C4-2B (cell line): ENCODE measurements around the gene LRRC8E.

Experiments used
- H3K27ac ChIP-seq: fragments of 450-650 bp; 2 replicates; pipeline ENCODE4 v1.5.1; 2017
- ZFX ChIP-seq: fragments of 450-650 bp; IDR thresholded peaks from 2 replicates; pipeline ENCODE4 v1.6.1; 2017
- TF ChIP-seq, protein P1 (sequence below): fragments of 450-650 bp; conservative IDR thresholded peaks from 2 replicates; pipeline ENCODE4 v1.5.1; 2017; ENCODE audit warnings: mild to moderate bottlenecking

Gene LRRC8E

DNA sequence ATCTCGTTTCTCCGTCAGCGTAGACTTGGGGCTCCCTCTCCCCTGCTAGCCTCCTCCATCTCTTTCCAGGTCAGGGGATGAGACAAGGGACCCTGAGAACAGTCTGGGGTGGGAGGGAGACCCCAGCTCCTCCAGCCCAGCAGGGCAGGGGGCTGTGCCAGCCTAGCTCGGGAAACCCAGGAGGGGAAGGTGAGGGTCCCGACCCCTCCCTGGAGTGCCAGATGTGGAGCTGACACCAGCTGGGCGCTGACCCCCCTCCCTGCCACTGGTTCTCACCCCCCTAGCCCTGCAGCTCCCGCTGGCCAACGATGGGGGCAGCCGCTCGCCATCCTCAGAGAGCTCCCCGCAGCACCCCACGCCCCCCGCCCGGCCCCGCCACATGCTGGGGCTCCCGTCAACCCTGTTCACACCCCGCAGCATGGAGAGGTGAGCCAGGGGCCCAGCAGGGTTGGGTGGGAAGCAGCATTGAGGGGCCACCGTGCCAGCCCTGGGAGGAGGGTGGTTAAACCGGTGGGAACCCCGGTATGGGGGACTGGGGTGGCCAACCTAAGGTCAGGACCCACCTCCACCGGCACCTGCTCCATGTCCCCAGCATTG, 21.3 kb downstream of the LRRC8E start:
- TF ChIP-seq, protein P1, sequence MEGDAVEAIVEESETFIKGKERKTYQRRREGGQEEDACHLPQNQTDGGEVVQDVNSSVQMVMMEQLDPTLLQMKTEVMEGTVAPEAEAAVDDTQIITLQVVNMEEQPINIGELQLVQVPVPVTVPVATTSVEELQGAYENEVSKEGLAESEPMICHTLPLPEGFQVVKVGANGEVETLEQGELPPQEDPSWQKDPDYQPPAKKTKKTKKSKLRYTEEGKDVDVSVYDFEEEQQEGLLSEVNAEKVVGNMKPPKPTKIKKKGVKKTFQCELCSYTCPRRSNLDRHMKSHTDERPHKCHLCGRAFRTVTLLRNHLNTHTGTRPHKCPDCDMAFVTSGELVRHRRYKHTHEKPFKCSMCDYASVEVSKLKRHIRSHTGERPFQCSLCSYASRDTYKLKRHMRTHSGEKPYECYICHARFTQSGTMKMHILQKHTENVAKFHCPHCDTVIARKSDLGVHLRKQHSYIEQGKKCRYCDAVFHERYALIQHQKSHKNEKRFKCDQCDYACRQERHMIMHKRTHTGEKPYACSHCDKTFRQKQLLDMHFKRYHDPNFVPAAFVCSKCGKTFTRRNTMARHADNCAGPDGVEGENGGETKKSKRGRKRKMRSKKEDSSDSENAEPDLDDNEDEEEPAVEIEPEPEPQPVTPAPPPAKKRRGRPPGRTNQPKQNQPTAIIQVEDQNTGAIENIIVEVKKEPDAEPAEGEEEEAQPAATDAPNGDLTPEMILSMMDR: no peak
- no peak for TF ChIP-seq ZFX
- no peak overlapping the region for H3K27ac ChIP-seq

DNA sequence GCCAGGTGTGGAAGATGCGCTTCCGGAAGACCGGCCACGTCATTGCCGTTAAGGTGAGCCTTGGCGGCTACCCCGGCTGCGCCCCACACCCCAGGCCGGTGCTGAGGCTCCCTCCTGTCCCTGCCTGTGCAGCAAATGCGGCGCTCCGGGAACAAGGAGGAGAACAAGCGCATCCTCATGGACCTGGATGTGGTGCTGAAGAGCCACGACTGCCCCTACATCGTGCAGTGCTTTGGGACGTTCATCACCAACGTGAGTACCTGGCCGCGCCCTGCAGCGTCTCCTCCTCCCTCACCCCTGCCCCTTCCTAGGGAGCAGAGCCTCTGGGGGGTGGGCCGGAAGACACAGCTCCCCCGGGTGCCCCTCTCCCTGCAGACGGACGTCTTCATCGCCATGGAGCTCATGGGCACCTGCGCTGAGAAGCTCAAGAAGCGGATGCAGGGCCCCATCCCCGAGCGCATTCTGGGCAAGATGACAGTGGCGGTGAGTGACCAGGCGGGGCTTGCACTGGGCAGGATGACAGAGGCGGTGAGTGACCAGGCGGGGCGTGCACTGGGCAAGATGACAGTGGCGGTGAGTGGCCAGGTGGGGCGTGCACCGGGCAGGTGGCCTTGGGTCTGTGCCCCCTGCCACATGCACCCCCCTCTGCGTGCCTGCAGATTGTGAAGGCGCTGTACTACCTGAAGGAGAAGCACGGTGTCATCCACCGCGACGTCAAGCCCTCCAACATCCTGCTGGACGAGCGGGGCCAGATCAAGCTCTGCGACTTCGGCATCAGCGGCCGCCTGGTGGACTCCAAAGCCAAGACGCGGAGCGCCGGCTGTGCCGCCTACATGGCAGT, 22.2 kb downstream of the LRRC8E start:
- no peak for TF ChIP-seq ZFX
- TF ChIP-seq, protein P1: no peak
- no peak overlapping the region for H3K27ac ChIP-seq

DNA sequence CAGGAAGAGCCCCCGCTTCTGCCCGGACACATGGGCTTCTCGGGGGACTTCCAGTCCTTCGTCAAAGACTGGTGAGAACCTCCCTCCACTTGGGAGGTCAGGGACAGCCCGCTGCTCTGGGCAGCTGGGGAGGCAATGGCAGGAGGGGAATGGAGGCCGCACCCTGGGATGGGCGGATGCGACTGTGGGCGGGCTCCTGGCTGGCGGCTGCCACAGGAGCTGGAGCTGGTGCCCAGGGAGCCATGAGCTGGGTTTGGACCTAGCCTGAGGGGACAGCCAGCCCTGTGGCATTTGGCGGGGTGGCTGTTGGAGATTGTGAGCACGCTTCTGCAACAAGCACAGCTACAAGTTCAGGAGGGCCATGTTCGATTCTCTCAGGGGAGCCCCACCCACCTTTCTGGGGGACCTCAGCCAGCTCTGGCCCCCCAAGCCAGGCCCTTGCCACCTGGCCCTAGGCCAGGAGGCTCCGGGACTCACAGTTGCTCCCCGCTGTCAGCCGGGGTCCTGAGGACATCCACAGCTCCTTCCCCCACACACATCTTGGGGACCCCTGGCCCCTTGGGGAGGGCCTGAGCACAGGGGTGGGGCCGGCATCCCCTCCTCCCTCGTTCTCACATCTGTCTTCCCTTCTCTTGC, 23.3 kb downstream of the LRRC8E start:
- TF ChIP-seq ZFX: no peak
- TF ChIP-seq, protein P1: no peak
- no peak overlapping the region for H3K27ac ChIP-seq

DNA sequence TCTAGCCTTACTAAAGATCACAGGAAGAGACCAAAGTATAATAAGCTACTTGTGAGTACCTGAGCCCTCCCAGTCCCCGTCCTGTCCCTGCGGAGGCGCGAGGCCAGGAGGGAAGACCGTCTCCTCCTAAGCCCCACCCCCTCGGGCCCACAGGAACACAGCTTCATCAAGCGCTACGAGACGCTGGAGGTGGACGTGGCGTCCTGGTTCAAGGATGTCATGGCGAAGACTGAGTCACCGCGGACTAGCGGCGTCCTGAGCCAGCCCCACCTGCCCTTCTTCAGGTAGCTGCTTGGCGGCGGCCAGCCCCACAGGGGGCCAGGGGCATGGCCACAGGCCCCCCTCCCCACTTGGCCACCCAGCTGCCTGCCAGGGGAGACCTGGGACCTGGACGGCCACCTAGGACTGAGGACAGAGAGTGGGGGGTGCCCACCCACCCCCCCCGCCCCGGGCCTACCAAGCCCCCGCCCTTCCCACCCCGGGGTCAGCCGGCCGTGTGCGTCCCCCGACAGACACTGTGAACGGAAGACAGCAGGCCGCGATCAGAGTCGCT, 23.9 kb downstream of the LRRC8E start:
- H3K27ac ChIP-seq: no peak overlapping the region
- no peak for TF ChIP-seq ZFX
- TF ChIP-seq, protein P1: no peak

DNA sequence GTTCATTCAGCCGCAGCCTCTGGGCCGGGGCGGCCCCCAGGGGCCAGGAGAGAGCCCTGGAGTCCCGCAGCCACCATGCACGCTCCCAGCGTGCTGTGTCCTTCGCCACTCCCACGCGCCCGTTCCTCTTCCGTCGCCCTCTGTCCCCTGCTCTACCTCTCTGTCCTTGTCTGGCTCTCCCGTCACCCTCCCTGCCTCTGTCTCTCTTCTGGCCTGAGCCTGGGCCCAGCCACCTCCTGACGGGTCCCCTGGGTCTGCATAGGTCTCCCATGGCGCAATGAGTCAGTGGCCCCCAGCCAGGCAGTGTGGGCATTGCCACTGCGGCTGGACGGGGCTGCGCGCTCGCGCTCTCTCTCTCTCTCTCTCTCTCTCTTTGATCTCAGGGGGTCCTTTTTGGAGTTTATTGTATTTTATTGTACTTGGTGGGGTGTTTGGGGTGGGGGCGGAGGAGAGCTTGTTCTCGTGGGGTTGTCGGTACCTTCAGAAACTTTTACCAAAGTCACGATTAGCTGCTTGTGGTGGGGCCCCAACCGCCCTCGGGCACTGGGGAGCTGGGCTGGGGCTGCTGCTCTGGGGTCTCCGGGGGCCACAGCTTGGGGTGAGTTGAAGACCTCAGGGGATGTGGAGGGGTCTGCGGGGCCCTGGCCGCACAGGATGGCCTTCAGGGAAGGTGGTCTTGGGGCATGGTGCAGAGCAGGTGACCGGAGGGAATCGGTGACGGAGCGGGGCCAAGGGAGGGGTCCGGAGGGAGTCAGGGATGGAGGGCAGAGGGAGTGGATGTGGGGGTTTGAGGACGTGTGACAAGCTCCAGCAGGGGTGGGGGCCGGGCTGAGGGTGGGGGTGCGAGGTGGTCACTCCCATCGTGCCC, 24.6 kb downstream of the LRRC8E start:
- no peak for TF ChIP-seq ZFX
- TF ChIP-seq, protein P1: no peak
- H3K27ac ChIP-seq: no peak overlapping the region

DNA sequence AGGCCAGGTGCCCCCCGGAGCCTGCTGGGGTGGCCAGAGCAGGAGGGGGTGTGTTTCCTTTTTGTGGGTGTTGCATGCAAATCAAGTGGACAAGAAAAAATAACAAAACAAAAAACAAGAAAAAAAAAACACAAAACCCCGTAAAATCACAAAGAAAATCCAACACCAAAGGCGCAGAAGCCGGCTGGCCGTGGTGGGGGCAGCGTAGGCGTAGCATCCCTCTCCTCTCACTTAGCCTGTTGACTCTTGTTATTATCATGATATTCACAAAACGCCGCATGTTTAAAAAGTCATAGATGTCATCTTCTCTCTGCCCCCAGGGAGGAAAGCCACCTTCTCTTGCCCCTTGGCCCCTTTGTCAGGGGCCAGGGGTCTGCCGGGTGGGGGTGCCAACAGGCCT, 25.3 kb downstream of the LRRC8E start:
- no peak overlapping the region for H3K27ac ChIP-seq
- no peak for TF ChIP-seq ZFX
- TF ChIP-seq, protein P1: no peak
